Measurements from ENCODE around the gene DOCK4. TPM values are rescaled to one million over a fixed set of nuclear protein-coding genes. Genes with fewer than 3 reads are reported as not detected.
"Not testable (repeated sequence)": the region's sequence is repeated elsewhere in the genome, so short reads cannot be mapped to it uniquely, and the experiment has no call there.

Gene DOCK4
- total and polyA plus RNA-seq, 2 of the 8 experiments (the other 6 are each of a cell fraction or from before 2014, with no cell fraction given) = 5.1 to 23.6 TPM

DNA sequence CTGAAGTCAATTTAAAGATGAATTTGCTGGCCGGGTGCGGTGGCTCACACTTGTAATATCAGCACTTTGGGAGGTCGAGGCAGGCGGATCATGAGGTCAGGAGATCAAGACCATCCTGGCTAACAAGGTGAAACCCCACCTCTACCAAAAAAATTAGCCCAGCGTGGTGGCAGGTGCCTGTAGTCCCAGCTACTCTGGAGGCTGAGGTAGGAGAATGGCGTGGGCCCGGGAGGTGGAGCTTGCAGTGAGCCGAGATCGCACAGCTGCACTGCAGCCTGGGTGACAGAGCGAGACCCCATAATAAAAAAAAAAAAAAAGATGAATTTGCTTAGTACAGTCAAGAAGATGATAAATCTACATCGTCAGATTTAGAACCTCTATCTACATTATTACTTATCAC, 288.8 kb downstream of the DOCK4 start:
- H3K79me1 ChIP-seq (ENCODE audit: low read depth, low read length); H3K36me3 ChIP-seq (ENCODE audit: control insufficient read depth in 2 of 4, insufficient read depth in 4 of 4, low read length in 3 of 4); H2BK5ac ChIP-seq (ENCODE audit: low read depth, low read length); H3K9ac ChIP-seq (replicated peaks in 1 of 4; ENCODE audit: extremely low read depth in 1 of 4, low read depth in 3 of 4, low read length in 3 of 4); H3K14ac ChIP-seq (ENCODE audit: insufficient read length); H3K27ac ChIP-seq (ENCODE audit: low read depth, low read length); H4K20me1 ChIP-seq (replicated peaks in 1 of 2; ENCODE audit: control insufficient read depth in 1 of 2, insufficient read depth in 2 of 2, low read length in 2 of 2); POLR2A ChIA-PET (ENCODE audit: partially characterized antibody); H3K4me3 ChIP-seq (ENCODE audit: extremely low read depth in 1 of 4, insufficient read depth in 2 of 4, low read depth in 3 of 4, low read length in 4 of 4); H3K4me1 ChIP-seq (replicated peaks in 1 of 4; ENCODE audit: control insufficient read depth in 3 of 4, insufficient read depth in 4 of 4, low read length in 3 of 4); H2BK120ac ChIP-seq (replicated peaks; ENCODE audit: low read depth, low read length); H3K4me2 ChIP-seq (ENCODE audit: insufficient read depth in 1 of 2, low read depth in 2 of 2, low read length in 2 of 2); CTCF ChIA-PET (ENCODE audit: partially characterized antibody); H3K27me3 ChIP-seq (replicated peaks in 1 of 4; ENCODE audit: control insufficient read depth in 3 of 4, extremely low read depth in 1 of 4, insufficient read depth in 3 of 4, low read length in 3 of 4); H3K9me3 ChIP-seq (ENCODE audit: insufficient read depth in 2 of 2, low read depth in 1 of 2, low read length in 1 of 2); H3K4ac ChIP-seq (replicated peaks; ENCODE audit: insufficient read length, low read depth, low read length); H2AK5ac ChIP-seq (ENCODE audit: low read depth, low read length); H4K8ac ChIP-seq (ENCODE audit: extremely low read depth, insufficient read depth, low read length); H3K23ac ChIP-seq (ENCODE audit: insufficient read length); H2BK12ac ChIP-seq (ENCODE audit: low read depth, low read length); H4K91ac ChIP-seq (replicated peaks; ENCODE audit: insufficient read length, low read length); H2BK15ac ChIP-seq (ENCODE audit: low read length); H2BK20ac ChIP-seq (ENCODE audit: low read length); H4K5ac ChIP-seq (ENCODE audit: insufficient read length, low read depth, low read length); H3K56ac ChIP-seq (replicated peaks; ENCODE audit: insufficient read length, low read depth, low read length); H3K18ac ChIP-seq (ENCODE audit: extremely low read depth, low read length); H2AFZ ChIP-seq (ENCODE audit: low read length); H3K23me2 ChIP-seq (ENCODE audit: low read depth, low read length); FAIRE-seq; H3K79me2 ChIP-seq (ENCODE audit: control insufficient read depth in 1 of 2, insufficient read depth in 2 of 2, low read length in 2 of 2); DNase-seq (ENCODE audit: low read depth in 1 of 2, low spot score in 2 of 2): not testable (repeated sequence)
- 94% methylated on average over 10 of the region's 11 CpGs; no CpG with 5 or more reads in 1 of the 2 experiments for WGBS, 2 experiments (ENCODE audit: extremely low coverage in 1 of 2, insufficient coverage in 1 of 2, insufficient read length in 1 of 2, insufficient replicate concordance in 2 of 2, low coverage in 1 of 2, low lambda C conversion rate in 2 of 2, missing lambda C conversion rate in 1 of 2)

Measured in H1 (cell line).